Upper lobe of right lung (tissue), 1 donor: Measurements from ENCODE around the gene CRHR2. TPM values are rescaled to one million over a fixed set of nuclear protein-coding genes. Genes with fewer than 3 reads are reported as not detected.
"Not testable (repeated sequence)": the region's sequence is repeated elsewhere in the genome, so short reads cannot be mapped to it uniquely, and the experiment has no call there.

ENCODE experiments used
- ATAC-seq: fragments of 200-7000 bp; cut with Tn5 transposase; one replicate; pipeline ENCODE4 v1.9.1; 2020; ENCODE audit warnings: mild to moderate bottlenecking, moderate library complexity
- DNase-seq: peaks from one replicate; pipeline ENCODE4 v3.0.0-alpha.2; 2020
- H3K27ac ChIP-seq: fragments of 200-600 bp; one replicate; pipeline ENCODE4 v1.8.0; 2022
- H3K27me3 ChIP-seq: fragments of 200-600 bp; one replicate; pipeline ENCODE4 v1.8.0; 2022; ENCODE audit warnings: mild to moderate bottlenecking
- H3K36me3 ChIP-seq: fragments of 200-600 bp; one replicate; pipeline ENCODE4 v1.8.0; 2022
- H3K4me1 ChIP-seq: fragments of 200-600 bp; one replicate; pipeline ENCODE4 v1.8.0; 2022
- H3K4me3 ChIP-seq: fragments of 200-600 bp; one replicate; pipeline ENCODE4 v1.8.0; 2022; ENCODE audit warnings: mild to moderate bottlenecking
- H3K9me3 ChIP-seq: fragments of 200-600 bp; one replicate; pipeline ENCODE4 v1.8.0; 2022
- intact Hi-C: fragments of 100-400 bp; cut with DNase I; formaldehyde crosslinking; loops from one replicate; pipeline ENCODE4 v1.11.0; 2022
- total RNA-seq: library from RNA; stranded (reverse); fragmentation: NEBNext Ultra II Directional; extraction: Animal tissue kit (Norgen Biotek cat#: 25700); gene quantifications from one replicate; pipeline ENCODE4 v1.2.1, GENCODE V29; 2021
- TF ChIP-seq, protein P1 (sequence below): fragments of 200-600 bp; IDR thresholded peaks from one replicate; pipeline ENCODE4 v1.8.0; 2022; ENCODE audit warnings: antibody characterized with exemption
- donor health status: DM: no; HTN: yes; CAD: no; lungs with severe emphysema.

The CRHR2 gene
- total RNA-seq, 1 donor from 2014 or later = not detected

DNA sequence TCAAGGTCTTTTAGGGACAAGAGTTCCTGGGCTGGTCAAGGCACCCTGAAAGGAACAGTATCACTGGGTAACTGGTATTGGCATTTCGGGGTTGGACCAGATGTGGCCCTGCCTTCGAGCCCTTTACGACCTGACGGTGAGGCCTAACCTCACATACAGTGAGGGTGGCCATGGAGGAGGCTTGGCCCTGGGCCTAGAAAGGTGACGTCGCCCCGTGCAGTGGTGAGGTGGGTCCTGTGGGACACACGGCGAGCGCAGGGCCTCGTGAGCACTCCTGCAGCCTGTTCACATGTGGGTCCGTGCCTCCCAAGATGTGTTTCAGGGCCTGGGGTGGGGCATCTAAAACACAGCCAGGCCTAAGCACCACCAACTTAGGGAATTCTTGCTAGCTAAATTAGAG, 36.1 kb downstream of the CRHR2 start:
- Histone ChIP-seq H3K9me3 (no peaks in the 10 kb centered on the region), H3K27me3 (no peaks in the 10 kb centered on the region), H3K4me3 (no peak overlapping the region), H3K36me3 (peaks cover 4% of the 10 kb centered on the region), H3K27ac (no peak overlapping the region), H3K4me1 (no peaks in the 10 kb centered on the region)
- DNase-seq = no peak
- no peak for ATAC-seq
- intact Hi-C loops = no loop called here
- TF ChIP-seq, protein P1, sequence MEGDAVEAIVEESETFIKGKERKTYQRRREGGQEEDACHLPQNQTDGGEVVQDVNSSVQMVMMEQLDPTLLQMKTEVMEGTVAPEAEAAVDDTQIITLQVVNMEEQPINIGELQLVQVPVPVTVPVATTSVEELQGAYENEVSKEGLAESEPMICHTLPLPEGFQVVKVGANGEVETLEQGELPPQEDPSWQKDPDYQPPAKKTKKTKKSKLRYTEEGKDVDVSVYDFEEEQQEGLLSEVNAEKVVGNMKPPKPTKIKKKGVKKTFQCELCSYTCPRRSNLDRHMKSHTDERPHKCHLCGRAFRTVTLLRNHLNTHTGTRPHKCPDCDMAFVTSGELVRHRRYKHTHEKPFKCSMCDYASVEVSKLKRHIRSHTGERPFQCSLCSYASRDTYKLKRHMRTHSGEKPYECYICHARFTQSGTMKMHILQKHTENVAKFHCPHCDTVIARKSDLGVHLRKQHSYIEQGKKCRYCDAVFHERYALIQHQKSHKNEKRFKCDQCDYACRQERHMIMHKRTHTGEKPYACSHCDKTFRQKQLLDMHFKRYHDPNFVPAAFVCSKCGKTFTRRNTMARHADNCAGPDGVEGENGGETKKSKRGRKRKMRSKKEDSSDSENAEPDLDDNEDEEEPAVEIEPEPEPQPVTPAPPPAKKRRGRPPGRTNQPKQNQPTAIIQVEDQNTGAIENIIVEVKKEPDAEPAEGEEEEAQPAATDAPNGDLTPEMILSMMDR = no peak

DNA sequence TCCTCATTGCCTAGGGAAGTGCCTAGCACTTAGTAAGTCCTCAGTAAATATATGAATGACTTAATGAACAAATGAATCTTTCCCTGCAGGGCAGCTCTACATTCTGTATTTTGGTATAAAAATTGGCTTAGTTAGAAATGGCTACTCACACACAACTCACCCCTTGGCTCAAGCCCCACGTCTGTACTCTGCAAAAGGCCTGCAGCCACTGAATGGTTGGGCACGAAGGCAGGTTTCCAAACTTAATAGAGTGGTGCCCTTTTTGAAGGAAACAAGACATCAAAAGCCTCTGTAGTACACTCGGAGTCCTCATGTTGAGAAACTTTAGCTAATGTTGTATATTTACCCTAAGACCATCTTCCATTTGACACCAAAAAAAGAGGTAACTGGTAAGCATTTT, 36.6 kb downstream of the CRHR2 start:
- Histone ChIP-seq H3K36me3 (peaks cover 4% of the 10 kb centered on the region), H3K4me1 (no peaks in the 10 kb centered on the region), H3K4me3 (no peak overlapping the region), H3K9me3 (no peaks in the 10 kb centered on the region), H3K27me3 (no peaks in the 10 kb centered on the region), H3K27ac (no peak overlapping the region)
- intact Hi-C loops = no loop called here
- TF ChIP-seq, protein P1 = no peak
- DNase-seq (no peak), ATAC-seq (no peak)

DNA sequence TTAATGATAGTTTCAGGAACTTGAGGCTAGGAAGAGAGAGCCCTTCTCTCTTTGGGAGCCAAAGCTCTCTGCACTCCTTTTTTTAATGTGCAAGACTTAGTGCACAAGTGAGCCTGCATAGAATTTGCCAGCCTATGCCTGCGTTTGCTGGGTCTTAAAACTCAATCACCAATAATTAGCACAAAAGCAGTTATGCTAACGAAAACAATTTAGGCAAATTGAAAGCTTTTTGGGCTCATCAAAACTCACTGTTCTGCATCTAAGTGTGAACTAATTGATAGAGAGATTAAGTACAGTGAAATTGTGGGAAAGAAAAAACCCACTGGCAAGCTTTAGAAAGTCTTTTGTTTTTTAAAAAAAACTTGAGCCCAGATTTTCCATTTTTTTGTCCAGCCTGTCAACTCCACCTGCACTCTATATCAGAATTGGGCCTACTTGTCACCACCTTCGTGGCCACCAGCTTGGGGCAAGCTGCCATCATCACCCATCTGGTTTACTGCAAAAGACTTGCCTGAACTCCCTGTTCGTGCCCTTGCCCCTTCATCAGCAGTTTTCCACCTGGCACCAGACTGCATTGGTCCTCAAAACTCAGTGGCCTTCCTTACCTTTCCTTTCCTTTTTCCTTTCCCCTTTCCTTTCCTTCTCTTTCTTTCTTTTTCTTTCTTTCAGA, 37.8 kb downstream of the CRHR2 start:
- Histone ChIP-seq H3K4me1 (no peaks in the 10 kb centered on the region), H3K9me3 (no peaks in the 10 kb centered on the region), H3K27me3 (no peaks in the 10 kb centered on the region), H3K36me3 (peaks cover 4% of the 10 kb centered on the region), H3K27ac (no peak overlapping the region), H3K4me3 (no peak overlapping the region)
- DNase-seq (no peak), ATAC-seq (no peak)
- TF ChIP-seq, protein P1 = no peak
- intact Hi-C loops = no loop called here

DNA sequence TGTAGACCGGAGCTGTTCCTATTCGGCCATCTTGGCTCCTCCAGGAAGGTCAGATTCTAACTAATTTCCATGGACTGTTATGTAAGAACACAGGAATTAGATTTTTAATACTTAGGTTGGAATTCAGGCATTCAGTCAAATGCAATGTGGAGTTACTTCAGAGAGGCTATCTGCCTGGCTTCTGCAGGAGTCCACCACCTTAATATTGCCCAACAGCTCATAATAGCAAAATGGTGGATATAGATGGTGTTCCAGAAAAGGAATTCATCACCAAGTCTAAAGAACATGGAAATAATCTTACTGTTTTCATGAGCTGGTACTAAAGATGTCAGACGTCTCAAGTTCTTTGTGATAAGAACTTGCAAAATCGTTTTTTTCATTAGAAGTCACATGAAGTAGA, 39.5 kb downstream of the CRHR2 start:
- no peak for ATAC-seq
- no peaks in the 10 kb centered on the region for H3K9me3 ChIP-seq
- TF ChIP-seq, protein P1 = no peak
- no peak overlapping the region for H3K4me3 ChIP-seq
- intact Hi-C loops = no loop called here
- no peaks in the 10 kb centered on the region for H3K4me1 ChIP-seq
- H3K27me3 ChIP-seq = no peaks in the 10 kb centered on the region
- H3K27ac ChIP-seq = no peak overlapping the region
- DNase-seq = no peak
- H3K36me3 ChIP-seq = peaks cover 4% of the 10 kb centered on the region

DNA sequence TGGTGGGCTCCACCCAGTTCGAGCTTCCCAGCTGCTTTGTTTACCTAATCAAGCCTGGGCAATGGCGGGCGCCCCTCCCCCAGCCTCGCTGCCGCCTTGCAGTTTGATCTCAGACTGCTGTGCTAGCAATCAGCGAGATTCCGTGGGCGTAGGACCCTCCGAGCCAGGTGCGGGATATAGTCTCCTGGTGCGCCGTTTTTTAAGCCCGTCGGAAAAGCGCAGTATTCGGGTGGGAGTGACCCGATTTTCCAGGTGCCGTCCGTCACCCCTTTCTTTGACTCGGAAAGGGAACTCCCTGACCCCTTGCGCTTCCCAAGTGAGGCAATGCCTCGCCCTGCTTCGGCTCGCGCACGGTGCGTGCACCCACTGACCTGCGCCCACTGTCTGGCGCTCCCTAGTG, 39.9 kb downstream of the CRHR2 start:
- H3K27ac ChIP-seq, intact Hi-C loops, H3K9me3 ChIP-seq, H3K4me1 ChIP-seq, ATAC-seq, DNase-seq, H3K36me3 ChIP-seq, H3K4me3 ChIP-seq, H3K27me3 ChIP-seq: not testable (repeated sequence)

DNA sequence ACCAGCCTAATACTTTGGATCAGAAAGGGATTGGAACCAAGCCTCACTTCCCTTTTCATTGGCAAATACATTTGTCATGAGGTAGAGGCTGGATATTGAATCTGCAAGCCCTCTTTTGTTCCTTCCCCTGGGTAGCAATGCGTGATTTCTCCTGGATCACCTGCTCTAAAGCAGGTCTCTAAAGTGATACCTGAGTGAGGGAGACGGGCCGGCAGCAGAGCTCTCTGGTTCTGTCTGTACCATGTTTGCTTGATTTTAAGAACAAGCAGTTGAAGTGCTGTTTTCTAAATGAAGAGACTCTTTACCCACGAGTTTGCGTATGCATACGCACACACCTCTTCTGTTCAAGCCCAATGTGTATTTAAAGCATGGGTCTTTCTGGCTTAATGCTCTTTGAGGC, 46.5 kb downstream of the CRHR2 start:
- no peaks in the 10 kb centered on the region for H3K4me1 ChIP-seq
- intact Hi-C loops = no loop called here
- no peak overlapping the region for H3K27ac ChIP-seq
- TF ChIP-seq, protein P1 = no peak
- peaks cover 44% of the 10 kb centered on the region for H3K36me3 ChIP-seq
- no peaks in the 10 kb centered on the region for H3K27me3 ChIP-seq
- no peaks in the 10 kb centered on the region for H3K9me3 ChIP-seq
- H3K4me3 ChIP-seq = no peak overlapping the region
- ATAC-seq (peak; percentile 74), DNase-seq (no peak)
